Activated CD4-positive, alpha-beta T cell treated with anti-CD3 and anti-CD28 coated beads for 1 hour (primary cell): ENCODE measurements around the gene HAUS2.
A peak's percentile ranks its signal among the peaks of the same experiment; 100 is the strongest.
"Not testable (repeated sequence)": the region's sequence is repeated elsewhere in the genome, so short reads cannot be mapped to it uniquely, and the experiment has no call there.

Source experiments
- DNase-seq: peaks from one replicate; pipeline ENCODE4 v3.0.0-alpha.2; 2020

HAUS2 gene

GRCh38 chr15:42548249-42549031 lies at the start of gene HAUS2, which contains the start of gene LRRC57:
Gene HAUS2 (plus strand): TSS chr15:42548838. CDS start chr15:42548873, 35 bp downstream.
Gene LRRC57 (minus strand): TSS chr15:42548793. CDS start chr15:42548434, 359 bp downstream.
- DNase-seq, result peak; percentile 84

GRCh38 chr15:42499858-42500609 lies 48.6 kb upstream of the HAUS2 start:
- DNase-seq, result no peak

GRCh38 chr15:42502477-42502876 lies 46.2 kb upstream of the HAUS2 start:
- DNase-seq, result no peak

DNA sequence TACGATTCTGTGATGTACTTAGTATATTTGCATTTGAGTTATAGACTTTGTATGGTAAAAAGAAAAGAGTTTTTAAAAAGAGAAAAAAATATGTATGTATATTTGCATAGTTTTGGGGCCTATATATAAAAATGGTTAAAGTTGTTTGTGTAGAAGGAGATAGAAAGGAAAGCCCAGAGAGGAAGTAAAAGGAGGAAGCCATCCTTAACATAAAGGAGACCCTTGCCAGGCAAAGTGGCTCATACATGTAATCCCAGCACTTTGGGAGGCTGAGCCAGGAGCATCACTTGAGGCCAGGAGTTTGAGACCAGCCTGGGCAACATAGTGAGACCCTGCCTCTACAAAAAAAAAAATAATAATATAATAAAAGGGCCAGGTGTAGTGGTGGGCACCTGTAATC lies 44.8 kb upstream of the HAUS2 start:
- DNase-seq, result no peak

GRCh38 chr15:42504631-42505030 lies 44.0 kb upstream of the HAUS2 start:
- no peak for DNase-seq

GRCh38 chr15:42507514-42507913 lies 41.1 kb upstream of the HAUS2 start:
- DNase-seq, result no peak

DNA sequence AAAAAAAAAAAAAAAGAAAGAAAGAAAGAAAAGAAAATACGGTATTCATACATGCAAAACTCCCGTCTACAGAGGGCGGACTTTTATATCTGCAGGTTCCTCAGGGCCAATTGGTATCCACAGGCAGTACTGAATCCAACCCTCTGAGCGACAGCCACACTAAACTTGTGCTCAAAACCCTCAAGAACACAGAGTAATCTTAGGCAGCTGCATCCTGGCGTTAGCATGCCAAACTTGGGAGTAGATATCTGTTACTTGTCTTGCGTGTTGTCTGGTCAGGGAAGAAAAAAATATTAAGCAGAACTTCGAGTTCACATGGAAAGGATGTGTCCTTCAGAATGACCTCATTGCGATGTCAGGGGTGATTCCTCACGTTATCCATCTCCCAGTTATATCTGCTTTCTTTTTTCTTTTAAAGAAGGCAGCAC lies 40.4 kb upstream of the HAUS2 start:
- DNase-seq, result no peak

DNA sequence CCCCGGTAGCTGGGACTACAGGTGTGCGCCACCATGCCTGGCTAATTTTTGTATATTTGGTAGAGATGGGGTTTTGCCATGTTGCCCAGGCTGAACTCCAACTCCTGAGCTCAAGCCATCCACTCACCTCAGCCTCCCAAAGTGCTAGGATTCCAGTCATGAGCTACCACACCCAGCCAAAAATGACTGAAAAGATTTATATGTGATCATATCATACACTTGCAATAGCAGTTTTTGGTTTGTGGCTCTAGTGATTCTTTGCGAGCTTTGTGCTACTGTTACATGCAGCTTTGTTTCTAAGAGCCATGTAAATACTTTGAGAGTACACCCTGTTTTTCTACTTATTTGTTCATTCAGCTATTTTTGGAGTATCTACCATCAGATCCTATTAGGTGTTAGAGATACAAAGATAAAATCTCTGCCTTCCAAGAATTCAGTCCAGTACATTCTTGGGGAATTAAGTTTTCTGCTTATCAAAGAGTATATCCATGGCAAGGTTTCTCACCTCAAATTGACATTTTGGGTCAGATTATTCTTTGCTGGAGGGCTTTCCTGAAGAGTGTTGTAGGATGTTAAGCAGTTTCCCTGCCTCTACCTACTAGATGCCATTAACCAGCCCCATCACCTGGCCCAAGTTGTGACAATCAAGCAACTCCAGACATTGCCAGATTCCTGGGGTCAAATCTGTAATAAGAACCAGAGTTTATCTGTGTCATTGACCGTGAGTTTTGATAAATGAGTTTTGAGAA lies 38.2 kb upstream of the HAUS2 start:
- no peak for DNase-seq

DNA sequence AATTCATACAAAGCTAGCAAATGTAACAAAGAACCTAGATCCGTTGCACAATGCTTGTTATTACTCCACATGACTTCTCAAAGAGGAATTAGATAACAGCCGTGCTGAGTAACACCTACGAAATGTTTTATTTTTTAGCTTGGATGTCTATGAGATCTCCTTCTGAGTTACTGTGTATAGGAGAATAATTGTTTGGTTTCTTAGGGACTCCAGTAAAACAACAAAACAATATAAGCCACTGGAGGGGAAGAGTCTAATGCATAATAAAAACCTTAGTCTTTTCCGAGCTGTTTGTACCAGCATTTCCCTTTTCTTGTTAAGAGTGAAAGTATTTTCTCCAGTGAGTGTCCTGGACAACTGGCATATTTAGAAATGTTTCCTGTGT lies 37.6 kb upstream of the HAUS2 start:
- no peak for DNase-seq

GRCh38 chr15:42523331-42523730 lies 25.3 kb upstream of the HAUS2 start:
- no peak for DNase-seq

GRCh38 chr15:42528970-42529369 lies 19.7 kb upstream of the HAUS2 start:
- DNase-seq, result no peak

GRCh38 chr15:42533246-42533645 lies 15.4 kb upstream of the HAUS2 start:
- DNase-seq, result no peak

GRCh38 chr15:42544853-42545629 lies 3.6 kb upstream of the HAUS2 start:
- DNase-seq, result no peak

DNA sequence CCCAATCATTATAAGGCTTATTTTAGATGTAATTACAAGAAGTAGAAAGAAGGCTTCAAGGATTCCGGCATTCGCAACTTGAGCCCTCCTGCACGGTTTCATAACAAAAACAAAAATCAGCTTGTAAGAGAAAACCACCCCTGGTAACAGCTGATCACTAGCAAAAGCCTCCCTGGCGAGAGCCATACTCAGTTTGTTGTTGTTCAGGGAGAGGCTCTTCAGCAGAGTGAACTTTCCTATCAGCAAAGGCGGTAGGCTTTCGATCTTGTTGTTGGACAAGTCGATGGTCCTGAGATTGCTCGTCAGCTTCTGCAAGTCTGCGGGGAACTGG lies 755 bp upstream of the HAUS2 start:
- DNase-seq, result no peak

- no peak for DNase-seq
Measured at GRCh38 chr15:42549032-42549491, 424 bp downstream of the HAUS2 start.

DNA sequence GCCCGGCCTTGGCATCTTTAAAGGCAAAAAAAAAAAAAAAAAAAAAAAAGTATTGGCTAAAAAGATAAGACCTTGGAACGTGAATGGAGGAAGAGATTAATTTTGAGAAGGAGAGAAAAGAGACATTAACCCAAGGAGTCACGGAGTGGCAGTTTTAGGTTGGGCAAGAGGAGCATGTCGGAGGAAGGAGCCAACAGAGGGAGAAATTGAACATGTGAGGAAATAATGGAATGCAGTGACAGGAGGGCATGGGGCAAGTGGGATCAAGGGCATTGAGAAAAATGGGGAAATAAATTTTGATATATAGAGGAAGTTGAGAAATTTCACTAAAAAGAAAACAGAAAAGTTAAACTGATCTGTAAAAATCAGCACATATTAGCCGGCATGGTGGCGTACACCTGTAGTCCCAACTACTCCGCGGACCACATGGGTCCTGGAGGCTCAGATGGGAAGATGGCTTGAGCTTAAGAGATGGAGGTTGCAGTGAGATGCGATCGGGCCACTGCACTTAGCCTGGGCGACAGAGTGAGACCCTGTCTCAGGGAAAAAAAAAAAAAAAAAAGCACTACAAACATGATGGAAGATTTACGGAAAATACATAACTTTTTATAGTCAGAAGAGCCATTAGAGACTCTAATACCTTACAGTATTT lies 1.2 kb downstream of the HAUS2 start:
- no peak for DNase-seq

DNA sequence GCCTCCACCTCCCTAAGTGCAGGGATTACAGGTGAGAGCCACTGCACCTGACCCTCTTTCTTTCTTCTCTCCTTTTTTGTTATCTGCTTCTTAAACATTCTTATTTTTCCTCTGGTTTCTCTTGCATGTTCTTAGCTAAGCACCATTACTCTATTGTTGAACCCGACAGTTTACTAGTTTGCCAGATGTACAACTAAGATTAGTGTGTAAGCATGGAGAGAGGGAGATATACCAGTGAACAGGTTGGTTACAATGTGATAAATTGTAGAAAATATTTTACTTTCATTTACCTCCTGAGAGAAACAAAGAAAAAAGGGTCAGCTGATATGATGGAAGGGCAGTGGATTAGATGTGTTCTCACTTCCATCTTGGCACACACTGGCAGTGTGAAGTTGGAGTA lies 4.9 kb downstream of the HAUS2 start:
- no peak for DNase-seq

- not testable (repeated sequence) for DNase-seq
Measured at GRCh38 chr15:42556550-42557207, 8.0 kb downstream of the HAUS2 start.

- DNase-seq, result no peak
Measured at GRCh38 chr15:42558739-42559138, 10.1 kb downstream of the HAUS2 start.

DNA sequence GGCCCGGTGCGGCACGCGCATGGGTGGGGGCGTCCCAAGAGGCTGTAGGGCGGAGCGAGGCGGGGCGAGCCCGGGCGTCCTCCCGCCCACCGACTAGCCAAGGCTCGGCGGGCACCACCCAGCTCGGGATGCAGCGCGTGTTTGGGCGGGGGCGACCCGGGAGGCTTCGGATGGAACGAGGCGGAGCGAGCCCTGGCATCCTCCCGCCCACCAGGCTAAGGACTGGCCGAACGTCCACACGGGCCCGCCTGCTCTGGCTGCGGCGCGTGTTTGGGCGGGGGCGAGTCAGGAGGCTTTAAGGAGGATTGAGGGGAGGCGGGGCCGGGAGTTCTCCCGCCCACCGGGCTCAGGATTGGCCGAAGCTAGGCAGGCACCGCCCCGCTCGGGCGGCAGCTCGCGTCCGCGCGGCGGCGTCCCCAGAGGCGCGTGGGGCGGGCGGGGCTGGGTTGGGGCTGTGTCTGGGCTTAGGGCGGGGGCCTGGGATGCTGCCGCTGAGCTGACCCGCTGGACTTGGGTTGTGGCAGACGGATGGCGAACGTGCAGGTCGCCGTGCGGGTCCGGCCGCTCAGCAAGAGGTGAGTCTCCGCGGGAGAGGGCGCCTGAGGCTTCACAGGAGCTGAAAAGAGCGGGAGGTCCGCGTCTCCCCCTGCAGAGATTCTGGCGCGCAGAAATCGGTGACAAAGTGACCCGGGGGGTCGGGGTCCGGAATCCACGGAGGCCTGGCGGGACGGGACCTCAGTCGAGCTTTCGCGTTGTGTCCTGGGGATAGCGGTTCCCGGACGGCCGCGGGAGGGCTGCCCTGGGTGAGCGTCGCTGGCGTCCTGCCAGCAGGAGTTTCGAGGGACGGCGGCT lies 26.8 kb downstream of the HAUS2 start, which contains the start of gene STARD9:
TSS of gene STARD9 (plus strand) at position 419 of the 852 bp plus-strand sequence. CDS start at position 529, 110 bp downstream.
- DNase-seq, result peak; percentile 87
